Measurements from ENCODE around the gene ANK3.

- TF ChIP-seq EZH2 (IDR thresholded peaks at IDR 0.05; ENCODE audit: borderline replicate concordance, insufficient read depth, low read length, poor library complexity, severe bottlenecking), result no peak
- TF ChIP-seq CTCF (IDR thresholded peaks at IDR 0.05; ENCODE audit: poor library complexity, severe bottlenecking), result no peak
- no peak for TF ChIP-seq TAF1 (IDR thresholded peaks at IDR 0.05; ENCODE audit: low read depth)
- TF ChIP-seq RAD21 (conservative IDR thresholded peaks at IDR 0.05), result no peak
- TF ChIP-seq REST (IDR thresholded peaks at IDR 0.05; ENCODE audit: borderline replicate concordance), result no peak
- no peak for TF ChIP-seq MXI1 (conservative IDR thresholded peaks at IDR 0.05; ENCODE audit: poor library complexity, severe bottlenecking)
Measured at GRCh38 chr10:60235001-60235400, 154.7 kb downstream of the ANK3 start.
